IPS DF 6.9 (cell line): ENCODE measurements around the gene METTL15.
"Not testable (repeated sequence)": the region's sequence is repeated elsewhere in the genome, so short reads cannot be mapped to it uniquely, and the experiment has no call there.

Source experiments
- DNase-seq: peaks from one replicate; pipeline ENCODE4 v3.0.0-alpha.2; 2013; ENCODE audit warnings: low read depth, low spot score
- H3K27ac ChIP-seq: one replicate; pipeline ENCODE4 v1.5.1; 2013; ENCODE audit warnings: low read length, control low read depth
- H3K27me3 ChIP-seq: 2 replicates; pipeline ENCODE4 v1.6.1; 2013; ENCODE audit warnings: mild to moderate bottlenecking, low read length; ENCODE audit not compliant: control insufficient read depth, insufficient read depth
- H3K36me3 ChIP-seq: 2 replicates; pipeline ENCODE4 v1.6.1; 2013; ENCODE audit warnings: low read length; ENCODE audit not compliant: control insufficient read depth, insufficient read depth
- H3K4me1 ChIP-seq: 2 replicates; pipeline ENCODE4 v1.6.1; 2013; ENCODE audit warnings: low read length; ENCODE audit not compliant: control insufficient read depth, insufficient read depth
- H3K4me3 ChIP-seq: 2 replicates; pipeline ENCODE4 v1.5.1; 2013; ENCODE audit warnings: mild to moderate bottlenecking, low read length
- H3K9me3 ChIP-seq: 2 replicates; pipeline ENCODE4 v1.6.1; 2013; ENCODE audit warnings: low read length, inconsistent platforms; ENCODE audit not compliant: control insufficient read depth, insufficient read depth
- WGBS: extraction: QIAGEN DNeasy Blood & Tissue Kit; methylation state at CpG from one replicate; pipeline ENCODE4 v1.1.7; 2013; ENCODE audit warnings: mixed read lengths, missing lambda C conversion rate; ENCODE audit not compliant: insufficient read length, insufficient coverage; 5-methylcytosine and 5-hydroxymethylcytosine counted together

The METTL15 gene

GRCh38 chr11:28242596-28242995, 134.4 kb downstream of the METTL15 start:
- no peak overlapping the region for H3K4me3 ChIP-seq
- WGBS: no CpG with 5 or more reads among the region's 4 CpGs

GRCh38 chr11:28243061-28243460, 134.9 kb downstream of the METTL15 start:
- Histone ChIP-seq H3K36me3 (no peaks in the 10 kb centered on the region), H3K4me3 (no peak overlapping the region), H3K9me3 (no peaks in the 10 kb centered on the region), H3K4me1 (no peaks in the 10 kb centered on the region), H3K27me3 (no peaks in the 10 kb centered on the region), H3K27ac (no peak overlapping the region)
- DNase-seq: no peak
- WGBS: no CpG with 5 or more reads among the region's 2 CpGs

More at GRCh38 chr11:28242596-28242995, 134.4 kb downstream of the METTL15 start:
- Histone ChIP-seq H3K27ac (no peak overlapping the region), H3K27me3 (no peaks in the 10 kb centered on the region), H3K4me1 (no peaks in the 10 kb centered on the region), H3K36me3 (no peaks in the 10 kb centered on the region), H3K9me3 (no peaks in the 10 kb centered on the region)
- no peak for DNase-seq

- no peak for DNase-seq
- no peaks in the 10 kb centered on the region for H3K4me1 ChIP-seq
- H3K27me3 ChIP-seq: no peaks in the 10 kb centered on the region
- H3K27ac ChIP-seq: no peak overlapping the region
- H3K4me3 ChIP-seq: no peak overlapping the region
- WGBS: no CpG with 5 or more reads among the region's 2 CpGs
- no peaks in the 10 kb centered on the region for H3K9me3 ChIP-seq
- H3K36me3 ChIP-seq: no peaks in the 10 kb centered on the region
These were observed 135.4 kb downstream of the METTL15 start for GRCh38 chr11:28243581-28243980.

GRCh38 chr11:28245131-28245530, 136.9 kb downstream of the METTL15 start:
- no CpG with 5 or more reads among the region's 2 CpGs for WGBS
- Histone ChIP-seq H3K9me3 (no peaks in the 10 kb centered on the region), H3K4me3 (no peak overlapping the region), H3K27ac (no peak overlapping the region), H3K36me3 (no peaks in the 10 kb centered on the region), H3K4me1 (no peaks in the 10 kb centered on the region), H3K27me3 (no peaks in the 10 kb centered on the region)
- no peak for DNase-seq

GRCh38 chr11:28250192-28250591, 142.0 kb downstream of the METTL15 start:
- no peak overlapping the region for H3K4me3 ChIP-seq
- H3K9me3 ChIP-seq: no peaks in the 10 kb centered on the region
- H3K27me3 ChIP-seq: no peaks in the 10 kb centered on the region
- no peaks in the 10 kb centered on the region for H3K36me3 ChIP-seq
- no peak overlapping the region for H3K27ac ChIP-seq
- DNase-seq: no peak
- no peaks in the 10 kb centered on the region for H3K4me1 ChIP-seq

- Histone ChIP-seq H3K4me1 (no peaks in the 10 kb centered on the region), H3K27me3 (no peaks in the 10 kb centered on the region), H3K4me3 (no peak overlapping the region), H3K36me3 (no peaks in the 10 kb centered on the region), H3K9me3 (no peaks in the 10 kb centered on the region), H3K27ac (no peak overlapping the region)
- WGBS: no CpG with 5 or more reads among the region's 2 CpGs
- DNase-seq: no peak
These were observed 143.1 kb downstream of the METTL15 start for GRCh38 chr11:28251257-28251656.

- H3K36me3 ChIP-seq: no peaks in the 10 kb centered on the region
- no peaks in the 10 kb centered on the region for H3K9me3 ChIP-seq
- H3K4me1 ChIP-seq: no peaks in the 10 kb centered on the region
- no peak overlapping the region for H3K4me3 ChIP-seq
- H3K27me3 ChIP-seq: no peaks in the 10 kb centered on the region
- H3K27ac ChIP-seq: no peak overlapping the region
- DNase-seq: no peak
These were observed 149.6 kb downstream of the METTL15 start for GRCh38 chr11:28257761-28258160.

- Histone ChIP-seq H3K4me1 (no peaks in the 10 kb centered on the region), H3K27ac (no peak overlapping the region), H3K36me3 (no peaks in the 10 kb centered on the region), H3K27me3 (no peaks in the 10 kb centered on the region), H3K9me3 (no peaks in the 10 kb centered on the region), H3K4me3 (no peak overlapping the region)
- DNase-seq: no peak
- WGBS: no CpG with 5 or more reads among the region's 8 CpGs
These were observed 151.1 kb downstream of the METTL15 start for GRCh38 chr11:28259177-28259843.

GRCh38 chr11:28268925-28269324, 160.7 kb downstream of the METTL15 start:
- no peaks in the 10 kb centered on the region for H3K9me3 ChIP-seq
- DNase-seq: no peak
- no peaks in the 10 kb centered on the region for H3K27me3 ChIP-seq
- WGBS: no CpG with 5 or more reads among the region's 3 CpGs
- no peaks in the 10 kb centered on the region for H3K4me1 ChIP-seq
- H3K27ac ChIP-seq: no peak overlapping the region
- H3K4me3 ChIP-seq: no peak overlapping the region
- H3K36me3 ChIP-seq: no peaks in the 10 kb centered on the region

- H3K4me3 ChIP-seq: no peak overlapping the region
- H3K27ac ChIP-seq: no peak overlapping the region
- H3K36me3 ChIP-seq: no peaks in the 10 kb centered on the region
- H3K27me3 ChIP-seq: no peaks in the 10 kb centered on the region
- no peak for DNase-seq
- WGBS: no CpG with 5 or more reads among the region's 1 CpG
- no peaks in the 10 kb centered on the region for H3K4me1 ChIP-seq
- no peaks in the 10 kb centered on the region for H3K9me3 ChIP-seq
These were observed 161.4 kb downstream of the METTL15 start for GRCh38 chr11:28269586-28269985.

GRCh38 chr11:28272247-28272646, 164.1 kb downstream of the METTL15 start:
- WGBS: no CpG with 5 or more reads among the region's 2 CpGs
- not testable (repeated sequence) for H3K27me3 ChIP-seq, H3K36me3 ChIP-seq, H3K9me3 ChIP-seq, DNase-seq, H3K4me1 ChIP-seq, H3K4me3 ChIP-seq, H3K27ac ChIP-seq
